Stimulated activated CD4-positive, alpha-beta T cell treated with anti-CD3 and anti-CD28 coated beads, Interleukin-4, amount 100 ng/mL, for 48 hours (primary cell): ENCODE data around the gene IL4.

Experiments
- DNase-seq, 2 donors: peaks; one replicate each; pipeline ENCODE4 v3.0.0-alpha.2; 2020; ENCODE audit warnings: low read depth in 2 of 2

Gene IL4

GRCh38 chr5:132658381-132659302 is 15.1 kb upstream of the IL4 start:
- no peak for DNase-seq

- no peak for DNase-seq
Measured at GRCh38 chr5:132659598-132660493, 13.9 kb upstream of the IL4 start.

- DNase-seq, result no peak
Measured at GRCh38 chr5:132661231-132662003, 12.4 kb upstream of the IL4 start.

- DNase-seq, result no peak
Measured at GRCh38 chr5:132662004-132662401, 11.8 kb upstream of the IL4 start.

- DNase-seq, result peak; percentile 41 to 61
Measured at GRCh38 chr5:132662925-132663770, 10.6 kb upstream of the IL4 start.

GRCh38 chr5:132663771-132664695 is 9.8 kb upstream of the IL4 start:
- DNase-seq, result no peak

GRCh38 chr5:132664696-132665209 is 9.0 kb upstream of the IL4 start:
- no peak for DNase-seq

- no peak for DNase-seq
Measured at GRCh38 chr5:132665574-132666080, 8.2 kb upstream of the IL4 start.

- DNase-seq, result no peak
Measured at GRCh38 chr5:132666310-132667123, 7.3 kb upstream of the IL4 start.

- no peak for DNase-seq
Measured at GRCh38 chr5:132667309-132667708, 6.5 kb upstream of the IL4 start.

- no peak for DNase-seq
Measured at GRCh38 chr5:132667761-132668705, 5.8 kb upstream of the IL4 start.

GRCh38 chr5:132668706-132669454 is 4.9 kb upstream of the IL4 start:
- no peak for DNase-seq

- no peak for DNase-seq
Measured at GRCh38 chr5:132669455-132669820, 4.4 kb upstream of the IL4 start.

- DNase-seq, result no peak
Measured at GRCh38 chr5:132669966-132670882, 3.6 kb upstream of the IL4 start.

GRCh38 chr5:132671000-132671399 is 2.8 kb upstream of the IL4 start:
- no peak for DNase-seq

- DNase-seq, result no peak
Measured at GRCh38 chr5:132673488-132673887, 301 bp upstream of the IL4 start.
